ENCODE data around the gene STAT3. TPM values are rescaled to one million over a fixed set of nuclear protein-coding genes. Genes with fewer than 3 reads are reported as not detected.

The STAT3 gene
- total and polyA plus RNA-seq, 9 of the 15 experiments (the other 6 are each of a cell fraction or from before 2014, with no cell fraction given) = 90.0 to 179 (median 114) TPM

DNA sequence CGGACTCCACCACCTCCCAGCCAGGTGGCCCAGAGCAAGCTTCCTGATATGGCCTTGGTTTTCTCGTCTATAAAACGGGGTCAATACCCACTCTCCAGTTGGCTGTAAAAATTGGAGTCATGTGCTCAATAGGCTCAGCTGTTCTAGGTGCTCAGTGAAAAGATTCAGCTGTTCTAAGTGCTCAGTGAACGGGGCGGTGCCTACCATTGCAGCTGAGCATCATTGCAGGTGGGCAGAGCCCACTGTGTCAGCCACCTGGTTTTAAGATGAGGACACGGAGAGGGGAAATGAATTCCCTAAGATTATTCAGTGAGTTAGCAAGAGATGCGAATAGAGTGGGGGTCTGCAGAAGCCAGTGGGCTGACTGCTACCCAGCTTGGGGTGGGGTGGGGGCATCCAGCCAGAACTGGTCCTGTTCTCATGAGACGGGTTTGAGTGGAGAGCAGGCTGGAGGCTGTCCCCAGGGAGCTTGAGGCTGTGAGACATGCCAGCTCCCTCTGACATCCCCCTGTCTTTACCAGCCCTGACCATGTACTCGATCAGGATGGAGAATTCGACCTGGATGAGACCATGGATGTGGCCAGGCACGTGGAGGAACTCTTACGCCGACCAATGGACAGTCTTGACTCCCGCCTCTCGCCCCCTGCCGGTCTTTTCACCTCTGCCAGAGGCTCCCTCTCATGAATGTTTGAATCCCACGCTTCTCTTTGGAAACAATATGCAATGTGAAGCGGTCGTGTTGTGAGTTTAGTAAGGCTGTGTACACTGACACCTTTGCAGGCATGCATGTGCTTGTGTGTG, 78.1 kb downstream of the STAT3 start (continued):
- TF ChIP-seq ETV6 (IDR thresholded peaks at IDR 0.05; ENCODE audit: borderline replicate concordance in 1 of 2, low read depth in 2 of 2, low read length in 1 of 2) (no peak), ETV6 (CRISPR knock-in tag; IDR thresholded peaks at IDR 0.05; ENCODE audit: borderline replicate concordance) (no peak), HMG20A (CRISPR knock-in tag; conservative IDR thresholded peaks at IDR 0.05) (no peak), RFX5 (IDR thresholded peaks at IDR 0.05; ENCODE audit: low read depth, low read length) (no peak), MTA2 (IDR thresholded peaks at IDR 0.05; ENCODE audit: low read depth) (no peak), POLR2A (conservative IDR thresholded peaks at IDR 0.05) (peak; percentile 39; the same call in 1 of the 2 replicates), EP400 (IDR thresholded peaks at IDR 0.05) (no peak), YY1 (IDR thresholded peaks at IDR 0.05; ENCODE audit: borderline replicate concordance in 1 of 3, control insufficient read depth in 1 of 3, extremely low read depth in 1 of 3, insufficient read depth in 3 of 3, insufficient read length in 1 of 3, insufficient replicate concordance in 2 of 3, low read depth in 1 of 3, low read length in 2 of 3) (peak in 1 of 3 experiments; percentile 5), TEAD1 (CRISPR knock-in tag; IDR thresholded peaks at IDR 0.05) (no peak), FIP1L1 (IDR thresholded peaks at IDR 0.05; ENCODE audit: low read depth, low read length, poor library complexity, severe bottlenecking) (no peak), NBN (IDR thresholded peaks at IDR 0.05; ENCODE audit: low read depth) (no peak), POLR2G (IDR thresholded peaks at IDR 0.05; ENCODE audit: low read depth, low read length) (peak; percentile 63), ZNF695 (CRISPR knock-in tag; IDR thresholded peaks at IDR 0.05) (no peak), SMAD4 (CRISPR knock-in tag; conservative IDR thresholded peaks at IDR 0.05) (peak; percentile 50), PHTF2 (CRISPR knock-in tag; IDR thresholded peaks at IDR 0.05) (no peak), ELF4 (CRISPR knock-in tag; IDR thresholded peaks at IDR 0.05) (no peak)
- TF ChIP-seq, protein P1, sequence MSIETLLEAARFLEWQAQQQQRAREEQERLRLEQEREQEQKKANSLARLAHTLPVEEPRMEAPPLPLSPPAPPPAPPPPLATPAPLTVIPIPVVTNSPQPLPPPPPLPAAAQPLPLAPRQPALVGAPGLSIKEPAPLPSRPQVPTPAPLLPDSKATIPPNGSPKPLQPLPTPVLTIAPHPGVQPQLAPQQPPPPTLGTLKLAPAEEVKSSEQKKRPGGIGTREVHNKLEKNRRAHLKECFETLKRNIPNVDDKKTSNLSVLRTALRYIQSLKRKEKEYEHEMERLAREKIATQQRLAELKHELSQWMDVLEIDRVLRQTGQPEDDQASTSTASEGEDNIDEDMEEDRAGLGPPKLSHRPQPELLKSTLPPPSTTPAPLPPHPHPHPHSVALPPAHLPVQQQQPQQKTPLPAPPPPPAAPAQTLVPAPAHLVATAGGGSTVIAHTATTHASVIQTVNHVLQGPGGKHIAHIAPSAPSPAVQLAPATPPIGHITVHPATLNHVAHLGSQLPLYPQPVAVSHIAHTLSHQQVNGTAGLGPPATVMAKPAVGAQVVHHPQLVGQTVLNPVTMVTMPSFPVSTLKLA (conservative IDR thresholded peaks at IDR 0.05) = peak; percentile 63 to 79
- TF ChIP-seq, protein P2, sequence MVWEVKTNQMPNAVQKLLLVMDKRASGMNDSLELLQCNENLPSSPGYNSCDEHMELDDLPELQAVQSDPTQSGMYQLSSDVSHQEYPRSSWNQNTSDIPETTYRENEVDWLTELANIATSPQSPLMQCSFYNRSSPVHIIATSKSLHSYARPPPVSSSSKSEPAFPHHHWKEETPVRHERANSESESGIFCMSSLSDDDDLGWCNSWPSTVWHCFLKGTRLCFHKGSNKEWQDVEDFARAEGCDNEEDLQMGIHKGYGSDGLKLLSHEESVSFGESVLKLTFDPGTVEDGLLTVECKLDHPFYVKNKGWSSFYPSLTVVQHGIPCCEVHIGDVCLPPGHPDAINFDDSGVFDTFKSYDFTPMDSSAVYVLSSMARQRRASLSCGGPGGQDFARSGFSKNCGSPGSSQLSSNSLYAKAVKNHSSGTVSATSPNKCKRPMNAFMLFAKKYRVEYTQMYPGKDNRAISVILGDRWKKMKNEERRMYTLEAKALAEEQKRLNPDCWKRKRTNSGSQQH (CRISPR knock-in tag; IDR thresholded peaks at IDR 0.05) = no peak
- TF ChIP-seq, protein P3, sequence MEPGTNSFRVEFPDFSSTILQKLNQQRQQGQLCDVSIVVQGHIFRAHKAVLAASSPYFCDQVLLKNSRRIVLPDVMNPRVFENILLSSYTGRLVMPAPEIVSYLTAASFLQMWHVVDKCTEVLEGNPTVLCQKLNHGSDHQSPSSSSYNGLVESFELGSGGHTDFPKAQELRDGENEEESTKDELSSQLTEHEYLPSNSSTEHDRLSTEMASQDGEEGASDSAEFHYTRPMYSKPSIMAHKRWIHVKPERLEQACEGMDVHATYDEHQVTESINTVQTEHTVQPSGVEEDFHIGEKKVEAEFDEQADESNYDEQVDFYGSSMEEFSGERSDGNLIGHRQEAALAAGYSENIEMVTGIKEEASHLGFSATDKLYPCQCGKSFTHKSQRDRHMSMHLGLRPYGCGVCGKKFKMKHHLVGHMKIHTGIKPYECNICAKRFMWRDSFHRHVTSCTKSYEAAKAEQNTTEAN (CRISPR knock-in tag; IDR thresholded peaks at IDR 0.05) = no peak
- TF ChIP-seq, protein P4, sequence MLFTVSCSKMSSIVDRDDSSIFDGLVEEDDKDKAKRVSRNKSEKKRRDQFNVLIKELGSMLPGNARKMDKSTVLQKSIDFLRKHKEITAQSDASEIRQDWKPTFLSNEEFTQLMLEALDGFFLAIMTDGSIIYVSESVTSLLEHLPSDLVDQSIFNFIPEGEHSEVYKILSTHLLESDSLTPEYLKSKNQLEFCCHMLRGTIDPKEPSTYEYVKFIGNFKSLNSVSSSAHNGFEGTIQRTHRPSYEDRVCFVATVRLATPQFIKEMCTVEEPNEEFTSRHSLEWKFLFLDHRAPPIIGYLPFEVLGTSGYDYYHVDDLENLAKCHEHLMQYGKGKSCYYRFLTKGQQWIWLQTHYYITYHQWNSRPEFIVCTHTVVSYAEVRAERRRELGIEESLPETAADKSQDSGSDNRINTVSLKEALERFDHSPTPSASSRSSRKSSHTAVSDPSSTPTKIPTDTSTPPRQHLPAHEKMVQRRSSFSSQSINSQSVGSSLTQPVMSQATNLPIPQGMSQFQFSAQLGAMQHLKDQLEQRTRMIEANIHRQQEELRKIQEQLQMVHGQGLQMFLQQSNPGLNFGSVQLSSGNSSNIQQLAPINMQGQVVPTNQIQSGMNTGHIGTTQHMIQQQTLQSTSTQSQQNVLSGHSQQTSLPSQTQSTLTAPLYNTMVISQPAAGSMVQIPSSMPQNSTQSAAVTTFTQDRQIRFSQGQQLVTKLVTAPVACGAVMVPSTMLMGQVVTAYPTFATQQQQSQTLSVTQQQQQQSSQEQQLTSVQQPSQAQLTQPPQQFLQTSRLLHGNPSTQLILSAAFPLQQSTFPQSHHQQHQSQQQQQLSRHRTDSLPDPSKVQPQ (CRISPR knock-in tag; IDR thresholded peaks at IDR 0.05; ENCODE audit: borderline replicate concordance) = no peak
